ENCODE measurements around the gene UBTF. TPM values are rescaled to one million over a fixed set of nuclear protein-coding genes. Genes with fewer than 3 reads are reported as not detected.

UBTF gene
- total and polyA plus RNA-seq, 9 of the 15 experiments (the other 6 are each of a cell fraction or from before 2014, with no cell fraction given) = 1.2 to 113 (median 83.6) TPM

DNA sequence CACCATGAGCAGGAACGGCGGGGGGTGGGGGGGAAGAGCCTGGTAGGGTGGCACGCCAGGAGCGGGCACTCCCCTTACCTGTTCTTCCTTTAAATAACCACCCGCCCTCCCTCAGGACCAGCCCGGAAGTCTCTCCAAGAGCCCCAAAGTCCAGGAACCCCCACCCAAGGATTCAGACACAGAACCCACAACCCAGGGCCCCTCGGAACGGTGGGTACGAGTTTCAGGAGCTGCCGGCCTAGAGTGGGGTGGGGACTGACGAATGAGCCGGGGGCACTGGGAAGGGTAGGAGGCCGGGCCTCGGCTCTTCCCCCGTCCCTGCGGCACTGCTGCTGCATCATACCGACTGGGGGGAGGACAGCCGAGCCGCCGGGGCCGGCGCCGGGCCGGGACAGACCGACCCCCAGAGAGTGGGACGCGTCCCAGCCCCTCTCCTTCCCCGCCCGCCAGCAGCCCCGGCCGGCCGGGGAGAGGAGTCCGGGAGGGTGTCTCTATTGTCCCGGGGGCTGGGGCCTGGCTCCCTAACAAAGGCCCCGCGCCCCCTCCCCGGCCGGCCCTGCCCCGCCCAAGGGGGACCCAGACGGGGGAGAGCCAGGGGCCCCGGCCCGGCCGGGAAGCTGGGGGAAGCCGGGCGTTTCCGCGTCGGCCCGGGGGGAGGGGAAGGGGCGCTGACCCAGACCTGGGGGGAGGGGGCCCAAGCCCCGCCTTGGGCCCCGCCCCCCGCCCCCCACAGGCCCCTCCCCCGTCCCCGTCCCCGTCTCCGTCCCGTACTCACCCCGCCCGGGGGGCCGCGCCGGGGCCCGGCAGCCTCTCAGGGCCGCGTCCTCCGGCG lies 20.5 kb downstream of the UBTF start (continued):
- TF ChIP-seq, protein P1, sequence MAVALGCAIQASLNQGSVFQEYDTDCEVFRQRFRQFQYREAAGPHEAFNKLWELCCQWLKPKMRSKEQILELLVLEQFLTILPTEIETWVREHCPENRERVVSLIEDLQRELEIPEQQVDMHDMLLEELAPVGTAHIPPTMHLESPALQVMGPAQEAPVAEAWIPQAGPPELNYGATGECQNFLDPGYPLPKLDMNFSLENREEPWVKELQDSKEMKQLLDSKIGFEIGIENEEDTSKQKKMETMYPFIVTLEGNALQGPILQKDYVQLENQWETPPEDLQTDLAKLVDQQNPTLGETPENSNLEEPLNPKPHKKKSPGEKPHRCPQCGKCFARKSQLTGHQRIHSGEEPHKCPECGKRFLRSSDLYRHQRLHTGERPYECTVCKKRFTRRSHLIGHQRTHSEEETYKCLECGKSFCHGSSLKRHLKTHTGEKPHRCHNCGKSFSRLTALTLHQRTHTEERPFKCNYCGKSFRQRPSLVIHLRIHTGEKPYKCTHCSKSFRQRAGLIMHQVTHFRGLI (CRISPR knock-in tag; IDR thresholded peaks at IDR 0.05) = no peak
- TF ChIP-seq CBX2 (IDR thresholded peaks at IDR 0.05; ENCODE audit: insufficient read depth, low read length, poor library complexity, severe bottlenecking) = no peak
- TF ChIP-seq NCOR1 (IDR thresholded peaks at IDR 0.05) = no peak
- TF ChIP-seq, protein P2, sequence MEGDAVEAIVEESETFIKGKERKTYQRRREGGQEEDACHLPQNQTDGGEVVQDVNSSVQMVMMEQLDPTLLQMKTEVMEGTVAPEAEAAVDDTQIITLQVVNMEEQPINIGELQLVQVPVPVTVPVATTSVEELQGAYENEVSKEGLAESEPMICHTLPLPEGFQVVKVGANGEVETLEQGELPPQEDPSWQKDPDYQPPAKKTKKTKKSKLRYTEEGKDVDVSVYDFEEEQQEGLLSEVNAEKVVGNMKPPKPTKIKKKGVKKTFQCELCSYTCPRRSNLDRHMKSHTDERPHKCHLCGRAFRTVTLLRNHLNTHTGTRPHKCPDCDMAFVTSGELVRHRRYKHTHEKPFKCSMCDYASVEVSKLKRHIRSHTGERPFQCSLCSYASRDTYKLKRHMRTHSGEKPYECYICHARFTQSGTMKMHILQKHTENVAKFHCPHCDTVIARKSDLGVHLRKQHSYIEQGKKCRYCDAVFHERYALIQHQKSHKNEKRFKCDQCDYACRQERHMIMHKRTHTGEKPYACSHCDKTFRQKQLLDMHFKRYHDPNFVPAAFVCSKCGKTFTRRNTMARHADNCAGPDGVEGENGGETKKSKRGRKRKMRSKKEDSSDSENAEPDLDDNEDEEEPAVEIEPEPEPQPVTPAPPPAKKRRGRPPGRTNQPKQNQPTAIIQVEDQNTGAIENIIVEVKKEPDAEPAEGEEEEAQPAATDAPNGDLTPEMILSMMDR (IDR thresholded peaks at IDR 0.05 in 2 of 3, conservative IDR thresholded peaks at IDR 0.05 in 1 of 3; ENCODE audit: insufficient read depth in 2 of 3, low read depth in 1 of 3, low read length in 3 of 3) = no peak
- no peak for TF ChIP-seq POLR3G (IDR thresholded peaks at IDR 0.05; ENCODE audit: extremely low read depth, insufficient read length, insufficient replicate concordance)
- no peak for TF ChIP-seq MYBL2 (IDR thresholded peaks at IDR 0.05; ENCODE audit: low read depth)
- TF ChIP-seq MYBL2 (CRISPR knock-in tag; IDR thresholded peaks at IDR 0.05; ENCODE audit: borderline replicate concordance) = no peak
- TF ChIP-seq MTA1 (IDR thresholded peaks at IDR 0.05; ENCODE audit: borderline replicate concordance) = no peak
- TF ChIP-seq, protein P3, sequence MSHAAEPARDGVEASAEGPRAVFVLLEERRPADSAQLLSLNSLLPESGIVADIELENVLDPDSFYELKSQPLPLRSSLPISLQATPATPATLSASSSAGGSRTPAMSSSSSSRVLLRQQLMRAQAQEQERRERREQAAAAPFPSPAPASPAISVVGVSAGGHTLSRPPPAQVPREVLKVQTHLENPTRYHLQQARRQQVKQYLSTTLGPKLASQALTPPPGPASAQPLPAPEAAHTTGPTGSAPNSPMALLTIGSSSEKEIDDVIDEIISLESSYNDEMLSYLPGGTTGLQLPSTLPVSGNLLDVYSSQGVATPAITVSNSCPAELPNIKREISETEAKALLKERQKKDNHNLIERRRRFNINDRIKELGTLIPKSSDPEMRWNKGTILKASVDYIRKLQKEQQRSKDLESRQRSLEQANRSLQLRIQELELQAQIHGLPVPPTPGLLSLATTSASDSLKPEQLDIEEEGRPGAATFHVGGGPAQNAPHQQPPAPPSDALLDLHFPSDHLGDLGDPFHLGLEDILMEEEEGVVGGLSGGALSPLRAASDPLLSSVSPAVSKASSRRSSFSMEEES (CRISPR knock-in tag; IDR thresholded peaks at IDR 0.05) = no peak
- peak; percentile 58 for TF ChIP-seq TAF1 (IDR thresholded peaks at IDR 0.05; ENCODE audit: control insufficient read depth, extremely low read depth, insufficient read depth, low read length, severe bottlenecking)
- TF ChIP-seq, protein P4, sequence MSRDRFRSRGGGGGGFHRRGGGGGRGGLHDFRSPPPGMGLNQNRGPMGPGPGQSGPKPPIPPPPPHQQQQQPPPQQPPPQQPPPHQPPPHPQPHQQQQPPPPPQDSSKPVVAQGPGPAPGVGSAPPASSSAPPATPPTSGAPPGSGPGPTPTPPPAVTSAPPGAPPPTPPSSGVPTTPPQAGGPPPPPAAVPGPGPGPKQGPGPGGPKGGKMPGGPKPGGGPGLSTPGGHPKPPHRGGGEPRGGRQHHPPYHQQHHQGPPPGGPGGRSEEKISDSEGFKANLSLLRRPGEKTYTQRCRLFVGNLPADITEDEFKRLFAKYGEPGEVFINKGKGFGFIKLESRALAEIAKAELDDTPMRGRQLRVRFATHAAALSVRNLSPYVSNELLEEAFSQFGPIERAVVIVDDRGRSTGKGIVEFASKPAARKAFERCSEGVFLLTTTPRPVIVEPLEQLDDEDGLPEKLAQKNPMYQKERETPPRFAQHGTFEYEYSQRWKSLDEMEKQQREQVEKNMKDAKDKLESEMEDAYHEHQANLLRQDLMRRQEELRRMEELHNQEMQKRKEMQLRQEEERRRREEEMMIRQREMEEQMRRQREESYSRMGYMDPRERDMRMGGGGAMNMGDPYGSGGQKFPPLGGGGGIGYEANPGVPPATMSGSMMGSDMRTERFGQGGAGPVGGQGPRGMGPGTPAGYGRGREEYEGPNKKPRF (IDR thresholded peaks at IDR 0.05; ENCODE audit: low read depth, low read length) = no peak
- TF ChIP-seq, protein P5, sequence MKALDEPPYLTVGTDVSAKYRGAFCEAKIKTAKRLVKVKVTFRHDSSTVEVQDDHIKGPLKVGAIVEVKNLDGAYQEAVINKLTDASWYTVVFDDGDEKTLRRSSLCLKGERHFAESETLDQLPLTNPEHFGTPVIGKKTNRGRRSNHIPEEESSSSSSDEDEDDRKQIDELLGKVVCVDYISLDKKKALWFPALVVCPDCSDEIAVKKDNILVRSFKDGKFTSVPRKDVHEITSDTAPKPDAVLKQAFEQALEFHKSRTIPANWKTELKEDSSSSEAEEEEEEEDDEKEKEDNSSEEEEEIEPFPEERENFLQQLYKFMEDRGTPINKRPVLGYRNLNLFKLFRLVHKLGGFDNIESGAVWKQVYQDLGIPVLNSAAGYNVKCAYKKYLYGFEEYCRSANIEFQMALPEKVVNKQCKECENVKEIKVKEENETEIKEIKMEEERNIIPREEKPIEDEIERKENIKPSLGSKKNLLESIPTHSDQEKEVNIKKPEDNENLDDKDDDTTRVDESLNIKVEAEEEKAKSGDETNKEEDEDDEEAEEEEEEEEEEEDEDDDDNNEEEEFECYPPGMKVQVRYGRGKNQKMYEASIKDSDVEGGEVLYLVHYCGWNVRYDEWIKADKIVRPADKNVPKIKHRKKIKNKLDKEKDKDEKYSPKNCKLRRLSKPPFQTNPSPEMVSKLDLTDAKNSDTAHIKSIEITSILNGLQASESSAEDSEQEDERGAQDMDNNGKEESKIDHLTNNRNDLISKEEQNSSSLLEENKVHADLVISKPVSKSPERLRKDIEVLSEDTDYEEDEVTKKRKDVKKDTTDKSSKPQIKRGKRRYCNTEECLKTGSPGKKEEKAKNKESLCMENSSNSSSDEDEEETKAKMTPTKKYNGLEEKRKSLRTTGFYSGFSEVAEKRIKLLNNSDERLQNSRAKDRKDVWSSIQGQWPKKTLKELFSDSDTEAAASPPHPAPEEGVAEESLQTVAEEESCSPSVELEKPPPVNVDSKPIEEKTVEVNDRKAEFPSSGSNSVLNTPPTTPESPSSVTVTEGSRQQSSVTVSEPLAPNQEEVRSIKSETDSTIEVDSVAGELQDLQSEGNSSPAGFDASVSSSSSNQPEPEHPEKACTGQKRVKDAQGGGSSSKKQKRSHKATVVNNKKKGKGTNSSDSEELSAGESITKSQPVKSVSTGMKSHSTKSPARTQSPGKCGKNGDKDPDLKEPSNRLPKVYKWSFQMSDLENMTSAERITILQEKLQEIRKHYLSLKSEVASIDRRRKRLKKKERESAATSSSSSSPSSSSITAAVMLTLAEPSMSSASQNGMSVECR (CRISPR knock-in tag; IDR thresholded peaks at IDR 0.05) = 0 out of 2 replicates have a peak, but pooled peaks have one; percentile 55
- TF ChIP-seq U2AF1 (optimal IDR thresholded peaks at IDR 0.05; ENCODE audit: low read depth, low read length) = no peak
- no peak for TF ChIP-seq MTA2 (IDR thresholded peaks at IDR 0.05; ENCODE audit: low read depth)

Data from K562 (cell line).